Stimulated activated naive CD8-positive, alpha-beta T cell treated with anti-CD3 and anti-CD28 coated beads, Interleukin-15, Interleukin-2, amounts not matched to agents 100 ng/mL and 50 ng/mL, for 24 hours (primary cell): Measurements from ENCODE around the gene PPM1H.
"Not testable (repeated sequence)": the region's sequence is repeated elsewhere in the genome, so short reads cannot be mapped to it uniquely, and the experiment has no call there.

Experiments used
- H3K27ac Mint-ChIP-seq: one replicate; pipeline ENCODE4 v1.8.0; 2021; ENCODE audit warnings: mild to moderate bottlenecking, mixed read lengths
- H3K27me3 Mint-ChIP-seq: one replicate; pipeline ENCODE4 v1.8.0; 2021; ENCODE audit warnings: mixed read lengths
- H3K36me3 Mint-ChIP-seq: one replicate; pipeline ENCODE4 v1.8.0; 2021; ENCODE audit warnings: low read depth, mixed read lengths
- H3K4me1 Mint-ChIP-seq: one replicate; pipeline ENCODE4 v1.8.0; 2021; ENCODE audit warnings: low read depth, mixed read lengths
- H3K4me3 Mint-ChIP-seq: one replicate; pipeline ENCODE4 v1.8.0; 2021; ENCODE audit warnings: mild to moderate bottlenecking, mixed read lengths
- H3K9me3 Mint-ChIP-seq: one replicate; pipeline ENCODE4 v1.8.0; 2021; ENCODE audit warnings: mixed read lengths

The PPM1H gene

DNA sequence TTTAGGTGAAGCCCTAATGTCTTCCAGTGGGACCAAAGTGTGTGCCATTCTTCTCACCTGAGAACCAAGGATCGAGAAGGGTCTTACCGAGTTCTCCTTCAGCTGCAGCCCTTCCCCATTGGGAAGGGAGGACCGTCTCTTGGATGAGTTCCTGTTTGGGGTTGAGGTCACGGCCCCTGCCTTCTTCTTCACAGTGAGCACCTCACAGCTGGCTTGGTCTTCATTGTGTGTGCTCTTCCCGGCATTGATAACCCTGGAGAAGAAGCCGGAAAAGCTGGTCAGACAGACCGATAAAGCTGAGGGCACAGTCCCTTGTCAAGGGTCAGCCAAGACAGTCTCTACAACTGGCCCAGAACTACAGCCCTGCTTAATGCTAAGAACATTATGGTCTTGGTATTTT is 102.9 kb downstream of the PPM1H start:
- no peaks in the 10 kb centered on the region for H3K27me3 Mint-ChIP-seq

DNA sequence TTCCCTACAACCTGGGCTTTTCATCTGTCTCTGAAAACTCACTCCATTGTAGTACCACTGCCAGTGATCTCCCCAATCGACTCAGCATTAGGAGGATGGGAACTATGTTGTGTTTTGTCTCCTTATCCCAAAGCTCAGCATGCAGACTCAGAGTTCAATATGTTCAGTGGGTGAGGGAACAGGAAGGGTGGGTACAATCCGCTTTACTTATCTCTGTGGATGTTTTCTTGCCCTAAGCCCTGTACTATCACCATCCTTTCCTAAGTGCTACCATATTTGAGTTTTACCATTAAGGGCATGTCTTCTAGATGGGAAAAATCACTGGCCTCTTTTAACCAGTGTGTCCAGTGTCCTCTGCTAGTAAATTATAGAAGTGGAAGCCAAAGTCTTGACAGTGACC is 107.1 kb downstream of the PPM1H start:
- Mint-ChIP-seq H3K4me3 (no peak overlapping the region), H3K27me3 (no peaks in the 10 kb centered on the region), H3K27ac (no peak overlapping the region), H3K36me3 (no peaks in the 10 kb centered on the region), H3K4me1 (no peaks in the 10 kb centered on the region), H3K9me3 (no peaks in the 10 kb centered on the region)

More for the DNA sequence above, 102.9 kb downstream of the PPM1H start:
- no peaks in the 10 kb centered on the region for H3K9me3 Mint-ChIP-seq
- H3K4me1 Mint-ChIP-seq, result no peaks in the 10 kb centered on the region
- H3K27ac Mint-ChIP-seq, result no peak overlapping the region
- no peaks in the 10 kb centered on the region for H3K36me3 Mint-ChIP-seq
- no peak overlapping the region for H3K4me3 Mint-ChIP-seq

GRCh38 chr12:62827042-62827441 is 107.9 kb downstream of the PPM1H start:
- Mint-ChIP-seq H3K4me1 (no peaks in the 10 kb centered on the region), H3K27me3 (peaks cover 6% of the 10 kb centered on the region), H3K27ac (no peak overlapping the region), H3K4me3 (no peak overlapping the region), H3K36me3 (no peaks in the 10 kb centered on the region), H3K9me3 (no peaks in the 10 kb centered on the region)

DNA sequence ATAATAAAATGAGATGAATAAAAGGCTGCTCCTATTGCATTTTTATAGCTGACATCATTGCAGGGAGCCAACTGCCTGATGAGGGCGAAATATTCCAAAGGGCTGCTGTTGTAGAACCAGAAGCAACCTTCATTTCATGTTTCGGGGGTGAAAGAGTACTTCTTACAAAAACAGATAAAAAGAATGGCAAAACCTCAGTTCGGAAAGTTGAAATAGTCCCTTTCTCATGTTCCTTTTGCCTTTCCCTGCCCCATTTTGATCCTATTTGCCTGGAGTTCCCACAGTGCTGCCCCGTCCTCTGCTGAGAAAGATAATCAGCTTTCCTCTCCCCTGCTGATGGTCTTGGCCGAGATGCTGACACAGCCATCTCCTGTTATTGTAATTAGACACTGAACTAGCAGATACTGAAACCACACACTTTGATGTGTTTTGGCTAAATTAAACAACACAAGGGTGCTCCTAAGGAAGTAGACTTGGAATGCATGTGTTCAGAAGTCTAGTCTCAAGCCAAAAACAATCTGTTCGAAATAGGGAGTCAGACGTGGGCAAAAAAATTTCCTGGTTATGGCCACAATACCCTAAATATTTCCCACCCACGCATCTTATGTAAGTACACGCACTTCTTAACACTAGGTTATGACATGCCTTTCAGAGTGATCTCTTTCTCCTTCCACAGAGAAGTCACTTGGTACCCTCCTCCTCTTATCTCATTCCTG is 117.2 kb downstream of the PPM1H start:
- no peaks in the 10 kb centered on the region for H3K36me3 Mint-ChIP-seq
- no peak overlapping the region for H3K4me3 Mint-ChIP-seq
- no peaks in the 10 kb centered on the region for H3K9me3 Mint-ChIP-seq
- no peak overlapping the region for H3K27ac Mint-ChIP-seq
- peaks cover 32% of the 10 kb centered on the region for H3K27me3 Mint-ChIP-seq
- peaks cover 9% of the 10 kb centered on the region for H3K4me1 Mint-ChIP-seq

GRCh38 chr12:62814243-62814642 is 120.7 kb downstream of the PPM1H start:
- H3K4me1 Mint-ChIP-seq, result peaks cover 10% of the 10 kb centered on the region
- peaks cover 32% of the 10 kb centered on the region for H3K27me3 Mint-ChIP-seq
- H3K36me3 Mint-ChIP-seq, result no peaks in the 10 kb centered on the region
- no peaks in the 10 kb centered on the region for H3K9me3 Mint-ChIP-seq
- no peak overlapping the region for H3K27ac Mint-ChIP-seq
- H3K4me3 Mint-ChIP-seq, result no peak overlapping the region

GRCh38 chr12:62813031-62813829 is 121.7 kb downstream of the PPM1H start:
- H3K27me3 Mint-ChIP-seq, result peaks cover 27% of the 10 kb centered on the region
- H3K4me3 Mint-ChIP-seq, result peak overlapping the region; percentile 22
- no peak overlapping the region for H3K27ac Mint-ChIP-seq
- H3K4me1 Mint-ChIP-seq, result peaks cover 15% of the 10 kb centered on the region
- H3K36me3 Mint-ChIP-seq, result no peaks in the 10 kb centered on the region
- H3K9me3 Mint-ChIP-seq, result no peaks in the 10 kb centered on the region

DNA sequence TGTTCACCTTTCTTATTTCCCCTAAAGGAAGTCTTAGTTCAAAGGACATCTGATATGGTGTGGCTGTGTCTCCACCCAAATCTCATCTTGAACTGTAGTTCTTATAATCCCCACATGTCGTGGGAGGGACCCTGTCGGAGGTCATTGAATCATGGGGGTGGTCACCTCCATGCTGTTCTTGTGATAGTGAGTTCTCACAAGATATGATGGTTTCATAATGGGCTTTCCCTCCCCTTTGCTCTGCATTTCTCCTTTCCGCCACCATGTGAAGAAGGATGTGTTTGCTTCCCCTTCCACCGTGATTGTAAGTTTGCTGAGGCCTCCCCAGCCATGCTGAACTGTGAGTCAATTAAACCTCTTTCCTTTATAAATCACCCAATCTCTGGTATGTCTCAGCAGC is 123.5 kb downstream of the PPM1H start:
- H3K36me3 Mint-ChIP-seq, H3K4me3 Mint-ChIP-seq, H3K9me3 Mint-ChIP-seq, H3K27ac Mint-ChIP-seq: not testable (repeated sequence)
- Mint-ChIP-seq H3K4me1 (peaks cover 20% of the 10 kb centered on the region), H3K27me3 (peaks cover 20% of the 10 kb centered on the region)

DNA sequence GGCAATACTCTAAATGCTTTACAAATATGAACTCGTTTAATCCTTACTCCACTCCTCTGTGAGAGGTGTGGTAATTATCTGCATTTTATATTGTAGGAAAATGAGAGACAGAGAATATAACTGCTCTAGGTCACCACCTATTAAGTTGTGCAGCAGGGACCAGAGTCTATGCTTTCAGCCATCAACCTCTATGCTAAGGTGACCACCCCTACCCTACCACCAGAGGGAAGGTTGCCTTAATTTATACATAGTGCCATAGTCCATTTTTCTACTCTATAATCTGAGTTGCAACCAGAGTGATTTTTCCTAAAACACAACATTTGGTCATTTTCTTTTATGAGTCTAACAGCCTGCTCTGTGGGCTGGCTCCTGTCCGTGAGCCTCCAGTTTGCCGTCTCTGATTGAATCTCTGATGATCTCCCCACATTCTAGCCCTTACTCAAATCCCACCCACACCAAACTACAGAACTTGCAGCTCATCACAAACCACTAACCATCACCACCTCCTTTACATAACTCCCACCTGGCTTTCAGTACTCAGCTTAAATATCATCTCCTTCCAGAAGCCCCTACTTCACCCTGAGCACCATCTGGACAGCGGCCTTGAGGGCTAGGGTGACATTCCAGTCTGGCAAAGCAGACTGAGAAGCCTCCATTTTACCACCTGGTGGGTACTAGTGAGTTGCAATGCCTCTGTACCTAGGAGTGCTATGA is 126.6 kb downstream of the PPM1H start:
- Mint-ChIP-seq H3K27me3 (peaks cover 10% of the 10 kb centered on the region), H3K4me1 (peaks cover 20% of the 10 kb centered on the region), H3K27ac (no peak overlapping the region), H3K9me3 (no peaks in the 10 kb centered on the region), H3K4me3 (no peak overlapping the region), H3K36me3 (no peaks in the 10 kb centered on the region)

DNA sequence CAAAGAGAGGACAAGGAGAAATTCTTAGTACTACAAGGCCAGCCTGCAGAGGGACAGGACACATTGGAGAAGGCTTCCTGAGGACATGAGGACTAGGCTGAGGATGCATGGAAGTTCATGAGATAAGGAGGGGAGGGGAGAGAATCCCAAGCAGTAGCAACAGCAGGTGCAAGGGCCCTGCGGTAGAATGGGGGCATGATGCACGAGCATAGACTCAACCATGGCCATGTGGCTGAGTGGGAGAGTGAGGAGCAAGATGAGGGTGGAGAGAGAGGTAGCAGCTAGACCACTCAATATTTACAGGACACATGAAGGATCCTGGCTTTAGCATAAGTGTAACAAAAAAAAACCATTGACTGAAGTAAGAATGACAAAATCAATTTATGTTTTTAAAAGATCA is 128.1 kb downstream of the PPM1H start:
- no peak overlapping the region for H3K27ac Mint-ChIP-seq
- H3K4me3 Mint-ChIP-seq, result no peak overlapping the region
- no peaks in the 10 kb centered on the region for H3K9me3 Mint-ChIP-seq
- peaks cover 14% of the 10 kb centered on the region for H3K4me1 Mint-ChIP-seq
- peaks cover 5% of the 10 kb centered on the region for H3K27me3 Mint-ChIP-seq
- H3K36me3 Mint-ChIP-seq, result no peaks in the 10 kb centered on the region

DNA sequence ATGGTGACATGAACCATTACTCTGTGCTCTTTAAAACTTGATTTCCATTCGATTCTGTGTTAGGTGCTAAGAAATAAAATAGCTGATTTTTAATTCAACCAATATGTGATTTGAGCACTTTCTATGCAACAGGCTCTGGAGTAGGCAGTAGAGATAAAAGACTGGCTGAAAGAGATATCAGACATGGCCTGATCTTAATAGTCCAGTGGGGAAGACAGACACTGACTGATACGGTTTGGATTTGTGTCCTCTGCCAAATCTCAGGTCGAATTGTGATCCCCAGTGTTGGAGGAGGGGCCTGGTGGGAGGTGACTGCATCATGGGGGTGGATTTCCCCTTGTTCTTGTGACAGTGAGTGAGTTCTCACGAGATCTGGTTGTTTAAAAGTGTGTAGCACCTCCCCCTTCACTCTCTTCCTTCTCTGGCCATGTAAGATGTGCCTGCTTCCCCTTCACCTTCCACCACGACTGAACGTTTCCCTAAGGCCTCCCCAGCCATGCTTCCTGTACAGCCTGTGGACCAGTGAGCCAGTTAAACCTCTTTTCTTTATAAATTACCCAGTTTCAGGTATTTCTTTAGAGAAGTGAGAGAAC is 128.6 kb downstream of the PPM1H start:
- H3K4me3 Mint-ChIP-seq, result no peak overlapping the region
- no peak overlapping the region for H3K27ac Mint-ChIP-seq
- peaks cover 5% of the 10 kb centered on the region for H3K27me3 Mint-ChIP-seq
- H3K9me3 Mint-ChIP-seq, result no peaks in the 10 kb centered on the region
- no peaks in the 10 kb centered on the region for H3K36me3 Mint-ChIP-seq
- peaks cover 14% of the 10 kb centered on the region for H3K4me1 Mint-ChIP-seq

DNA sequence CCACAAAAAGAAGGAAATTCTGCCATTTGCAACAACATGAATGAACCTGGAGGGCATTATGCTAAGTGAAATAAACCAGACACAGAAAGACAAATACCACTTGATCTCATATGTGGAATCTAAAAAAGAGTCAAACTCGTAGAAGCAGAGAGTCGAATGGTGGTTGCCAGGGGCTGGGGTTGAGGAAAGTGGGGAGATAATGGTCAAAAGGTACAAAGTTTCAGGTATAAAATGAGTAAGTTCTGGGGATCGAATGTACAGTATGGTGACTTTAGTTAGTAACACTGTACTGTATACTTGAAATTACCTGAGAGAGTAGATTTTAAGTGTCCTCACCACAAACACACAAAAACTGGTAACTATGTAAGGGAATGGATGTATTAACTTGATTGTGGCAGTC is 129.4 kb downstream of the PPM1H start:
- H3K9me3 Mint-ChIP-seq, result no peaks in the 10 kb centered on the region
- H3K4me1 Mint-ChIP-seq, result peaks cover 14% of the 10 kb centered on the region
- H3K27me3 Mint-ChIP-seq, result peaks cover 5% of the 10 kb centered on the region
- no peak overlapping the region for H3K27ac Mint-ChIP-seq
- H3K36me3 Mint-ChIP-seq, result no peaks in the 10 kb centered on the region
- H3K4me3 Mint-ChIP-seq, result no peak overlapping the region

DNA sequence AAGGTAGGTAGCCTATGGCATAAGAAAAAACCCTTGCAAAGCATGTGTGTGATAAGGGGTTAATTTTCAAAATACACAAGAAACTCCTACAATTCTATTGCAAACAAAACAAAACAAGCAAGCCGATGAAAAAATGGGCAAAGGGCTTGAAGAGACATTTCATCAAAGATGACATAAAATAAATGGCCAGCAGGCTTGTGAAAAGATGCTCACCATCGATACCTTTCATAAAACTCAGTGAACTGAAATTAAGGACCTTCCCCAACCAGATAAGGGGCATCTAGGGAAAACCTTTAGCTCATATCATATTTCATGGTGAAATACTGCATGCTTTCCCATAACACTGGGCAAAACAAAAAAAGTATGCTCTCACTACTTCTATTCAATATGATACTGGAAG is 131.2 kb downstream of the PPM1H start:
- peaks cover 5% of the 10 kb centered on the region for H3K27me3 Mint-ChIP-seq
- no peaks in the 10 kb centered on the region for H3K9me3 Mint-ChIP-seq
- no peak overlapping the region for H3K4me3 Mint-ChIP-seq
- H3K4me1 Mint-ChIP-seq, result peaks cover 13% of the 10 kb centered on the region
- H3K36me3 Mint-ChIP-seq, result no peaks in the 10 kb centered on the region
- no peak overlapping the region for H3K27ac Mint-ChIP-seq

- H3K4me1 Mint-ChIP-seq, result peaks cover 6% of the 10 kb centered on the region
- H3K36me3 Mint-ChIP-seq, result no peaks in the 10 kb centered on the region
- no peaks in the 10 kb centered on the region for H3K9me3 Mint-ChIP-seq
- no peak overlapping the region for H3K27ac Mint-ChIP-seq
- peaks cover 5% of the 10 kb centered on the region for H3K27me3 Mint-ChIP-seq
- H3K4me3 Mint-ChIP-seq, result no peak overlapping the region
These were observed 132.0 kb downstream of the PPM1H start for GRCh38 chr12:62802984-62803383.

GRCh38 chr12:62802321-62802720 is 132.6 kb downstream of the PPM1H start:
- H3K4me1 Mint-ChIP-seq, result no peaks in the 10 kb centered on the region

DNA sequence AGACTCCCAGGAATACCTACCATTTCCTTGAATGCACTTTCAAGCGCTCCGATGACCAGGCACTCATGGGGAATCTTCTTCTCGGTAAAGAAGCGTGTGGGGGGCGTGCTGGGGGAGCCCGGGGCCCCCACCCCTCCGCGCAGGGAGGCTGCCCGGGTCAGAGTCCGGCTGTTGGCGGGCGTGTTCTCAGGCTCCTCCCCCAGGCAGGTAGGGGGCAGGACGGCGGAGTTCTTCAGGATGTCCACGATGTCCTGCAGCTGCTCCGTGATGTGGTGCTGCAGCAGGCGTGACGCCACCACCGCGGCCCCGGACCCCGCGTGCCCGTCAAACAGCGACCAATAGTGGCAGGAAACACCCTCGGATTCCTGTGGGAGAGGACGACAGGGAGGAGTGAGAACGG is 133.2 kb downstream of the PPM1H start:
- Mint-ChIP-seq H3K27me3 (peaks cover 9% of the 10 kb centered on the region), H3K27ac (no peak overlapping the region), H3K4me1 (no peaks in the 10 kb centered on the region), H3K36me3 (no peaks in the 10 kb centered on the region), H3K4me3 (no peak overlapping the region), H3K9me3 (no peaks in the 10 kb centered on the region)

More at GRCh38 chr12:62802321-62802720, 132.6 kb downstream of the PPM1H start:
- Mint-ChIP-seq H3K36me3 (no peaks in the 10 kb centered on the region), H3K27ac (no peak overlapping the region), H3K9me3 (no peaks in the 10 kb centered on the region), H3K27me3 (peaks cover 9% of the 10 kb centered on the region), H3K4me3 (no peak overlapping the region)
